Activated T-cell treated with anti-CD3 and anti-CD28 coated beads for 1 hour (primary cell): Measurements from ENCODE around the gene CLIC3.

Experiments
- DNase-seq: peaks from one replicate; pipeline ENCODE4 v3.0.0-alpha.2; 2020; ENCODE audit warnings: low read depth

Gene CLIC3

DNA sequence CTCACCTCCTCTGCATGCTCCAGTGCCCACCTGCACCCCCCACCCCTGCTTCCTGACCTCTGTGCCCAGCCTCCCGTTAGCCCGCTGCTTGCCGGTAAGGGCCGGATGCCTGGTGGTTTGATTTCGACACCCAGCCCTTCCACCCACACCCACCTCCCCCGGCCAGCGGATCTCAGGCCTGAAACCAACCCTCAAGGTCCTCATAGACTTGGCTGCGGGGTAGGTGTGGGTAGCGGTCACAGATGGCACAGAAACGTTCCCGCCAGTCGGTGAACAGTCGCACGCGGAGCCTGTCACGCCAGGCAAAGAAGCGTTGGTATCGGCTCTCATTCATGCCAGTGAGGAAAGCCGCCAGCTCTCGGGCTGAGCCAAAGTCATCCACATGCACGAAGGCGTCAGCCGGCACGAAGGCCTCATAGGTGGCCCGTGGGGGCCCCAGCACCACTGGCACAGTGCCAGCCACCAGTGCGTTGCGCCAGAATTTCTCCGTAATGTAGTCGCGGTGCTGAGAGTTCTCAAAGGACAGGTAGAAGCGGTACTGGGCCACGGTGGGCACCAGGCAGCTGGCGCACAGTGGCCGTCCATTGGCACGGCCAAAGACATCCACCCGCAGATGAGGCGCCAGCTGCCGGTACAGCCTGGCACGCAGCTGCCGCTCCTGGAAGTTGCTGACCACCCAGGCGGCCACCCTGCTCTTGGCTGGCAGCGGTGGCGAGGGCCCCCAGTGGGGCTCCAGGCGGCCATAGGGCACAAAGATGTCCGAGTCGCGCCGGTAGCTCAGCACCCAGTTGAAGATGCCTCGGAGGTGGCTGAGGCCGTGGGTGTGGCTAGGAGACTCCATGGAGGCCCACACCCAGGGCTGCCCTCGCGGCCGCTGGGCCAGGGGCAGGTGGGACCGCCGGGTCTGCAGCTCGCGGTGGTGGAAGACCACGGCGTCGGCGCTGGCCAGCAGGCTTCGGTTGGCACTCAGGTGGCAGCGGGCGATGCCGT, 34.5 kb upstream of the CLIC3 start:
- DNase-seq, result peak; percentile 17

DNA sequence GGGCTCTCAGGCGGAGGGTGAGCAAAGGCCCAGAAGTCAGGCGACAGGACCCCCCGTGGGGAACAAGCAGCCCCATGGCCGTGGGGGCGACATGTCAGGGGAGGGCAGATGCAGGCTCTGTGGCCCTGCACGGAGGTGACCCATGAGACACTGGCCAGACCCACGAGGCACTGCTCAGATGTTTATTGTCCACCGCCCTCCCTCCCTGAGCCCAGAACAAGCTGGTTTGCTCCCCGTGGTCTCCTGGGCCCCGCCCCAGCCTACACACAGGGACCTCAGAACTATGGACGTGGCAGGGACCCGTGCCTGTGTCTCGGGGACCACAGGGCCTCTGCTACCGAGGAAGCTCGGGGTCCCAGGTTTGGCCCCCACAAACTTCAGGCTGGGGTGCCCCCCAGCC, 33.6 kb upstream of the CLIC3 start:
- no peak for DNase-seq

GRCh38 chr9:137029058-137029936, 32.9 kb upstream of the CLIC3 start:
- peak; percentile 64 for DNase-seq

DNA sequence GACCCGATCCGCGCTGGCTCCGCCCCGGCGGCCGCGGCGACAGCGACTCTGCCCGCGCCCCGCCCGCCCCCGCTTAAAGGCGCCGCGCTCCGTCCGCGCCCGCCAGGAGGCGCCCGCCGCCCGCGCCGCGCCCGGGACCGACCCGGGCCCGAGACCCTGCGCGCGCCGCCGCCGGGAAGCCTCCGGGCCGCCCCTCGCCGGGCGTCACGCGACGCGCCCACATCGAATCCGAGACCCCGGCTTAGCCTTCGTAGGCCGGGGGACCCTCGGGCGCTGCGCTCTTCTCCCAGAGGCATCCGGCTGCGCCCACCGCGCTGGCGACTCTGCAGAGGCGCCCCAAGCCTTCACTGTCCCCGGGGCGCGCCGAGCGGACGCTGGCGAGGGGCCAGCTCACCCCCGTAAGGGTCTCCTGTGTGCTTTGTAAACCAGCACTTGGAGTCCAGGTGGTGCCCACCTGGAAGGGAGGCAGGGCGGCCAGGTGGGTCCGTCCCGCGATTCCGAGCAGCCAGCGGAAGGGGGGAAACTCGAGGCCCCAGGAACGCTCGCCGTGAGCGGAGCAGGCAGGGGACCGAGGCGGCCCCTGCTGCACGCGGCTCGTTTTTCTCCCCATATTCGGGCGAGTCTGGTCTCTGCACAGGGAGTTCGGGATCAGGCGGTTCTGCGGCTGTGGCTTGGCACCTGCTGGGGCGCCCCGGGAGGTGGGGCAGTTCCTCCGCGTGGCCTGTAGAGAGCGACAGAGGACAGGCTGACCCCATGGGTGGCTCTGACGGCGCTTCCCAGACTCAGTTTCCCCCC, 32.1 kb upstream of the CLIC3 start:
- peak; percentile 52 for DNase-seq

GRCh38 chr9:137027369-137028262, 31.2 kb upstream of the CLIC3 start, which contains the start of gene ABCA2:
Gene ABCA2, minus strand, starts transcription at chr9:137028237. Its CDS starts 97 bp downstream, at chr9:137028140.
- no peak for DNase-seq

DNA sequence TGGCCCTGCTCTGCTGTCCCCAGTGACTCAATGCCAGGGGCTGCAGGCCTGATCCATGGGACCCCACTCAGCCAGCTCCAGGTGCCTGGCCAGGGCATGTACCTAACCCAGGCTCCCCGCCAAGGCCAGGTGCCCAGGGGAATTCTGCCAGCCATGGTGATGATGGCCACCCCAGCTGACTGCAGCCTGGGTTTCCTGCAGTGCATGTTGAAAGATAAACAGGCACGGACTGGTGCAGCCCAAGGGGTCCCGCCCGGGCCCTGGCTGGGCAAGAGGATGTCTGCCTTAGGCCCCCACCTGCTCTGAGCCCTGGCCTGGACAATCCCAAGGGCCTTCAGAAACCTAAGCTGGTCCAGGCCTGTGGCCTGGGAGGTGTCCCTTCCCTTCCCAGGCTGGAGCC, 30.5 kb upstream of the CLIC3 start:
- DNase-seq, result no peak

DNA sequence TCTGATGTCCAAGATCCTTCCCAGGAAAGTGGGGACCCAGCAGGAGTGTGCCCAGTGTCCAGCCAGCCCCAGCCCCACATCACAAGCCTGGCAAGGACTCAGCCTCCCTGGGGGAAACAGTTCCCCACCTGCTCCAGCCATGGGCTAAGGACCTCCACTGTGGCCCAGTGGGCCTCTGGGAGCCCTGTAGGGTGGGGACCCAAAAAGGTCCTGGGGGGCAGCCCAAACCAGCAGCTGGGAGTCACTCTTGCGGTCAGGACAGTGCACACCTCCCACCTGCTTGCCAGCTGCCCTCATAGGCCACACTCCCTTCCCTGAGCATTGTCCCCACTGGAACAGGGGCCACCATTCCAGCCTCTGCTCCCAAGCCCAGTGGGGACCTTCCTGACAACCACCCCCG, 30.0 kb upstream of the CLIC3 start:
- no peak for DNase-seq

GRCh38 chr9:137025517-137025966, 29.2 kb upstream of the CLIC3 start:
- DNase-seq, result no peak

DNA sequence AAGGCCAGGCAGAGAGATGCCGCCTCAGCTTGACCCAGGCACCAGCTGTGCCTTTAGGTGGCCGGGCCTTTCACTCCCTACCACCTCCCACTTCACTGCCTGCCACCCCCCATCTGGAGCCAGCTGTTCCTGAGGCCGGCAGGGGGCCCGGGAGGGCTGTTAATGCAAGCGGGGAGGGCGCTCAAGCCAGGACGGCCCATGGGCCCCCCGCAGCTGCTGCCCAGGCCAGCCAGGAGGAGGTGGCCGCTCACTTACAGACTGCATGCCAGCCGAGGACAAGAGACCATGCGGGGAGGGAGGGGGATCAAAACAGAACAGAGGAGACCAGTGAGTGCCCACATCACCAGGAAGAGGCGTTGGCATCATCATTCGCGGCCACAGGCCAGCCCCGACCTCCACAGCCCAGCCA, 27.2 kb upstream of the CLIC3 start:
- DNase-seq, result no peak

DNA sequence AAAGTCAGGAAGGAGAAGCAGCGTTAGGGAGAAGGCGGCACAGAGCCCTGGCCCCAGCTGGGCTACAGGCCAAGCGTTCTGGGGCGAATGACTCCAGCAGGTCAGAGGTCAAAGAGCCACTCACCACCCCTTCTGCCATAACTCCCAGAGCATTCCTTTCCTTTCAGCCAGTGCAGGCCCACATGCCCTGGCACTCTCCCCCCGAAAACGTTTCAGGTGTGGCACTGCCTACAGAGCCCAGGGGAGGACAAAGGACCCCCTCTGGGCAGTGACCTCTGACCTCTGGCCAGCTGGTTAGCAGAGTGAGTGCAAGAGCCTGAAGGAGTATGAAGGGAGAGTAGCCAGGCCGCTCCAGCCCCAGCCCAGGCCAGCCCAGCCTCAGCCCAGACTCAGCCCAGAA, 26.8 kb upstream of the CLIC3 start:
- DNase-seq, result no peak

- DNase-seq, result no peak
Measured at GRCh38 chr9:137022662-137023008, 26.3 kb upstream of the CLIC3 start.

DNA sequence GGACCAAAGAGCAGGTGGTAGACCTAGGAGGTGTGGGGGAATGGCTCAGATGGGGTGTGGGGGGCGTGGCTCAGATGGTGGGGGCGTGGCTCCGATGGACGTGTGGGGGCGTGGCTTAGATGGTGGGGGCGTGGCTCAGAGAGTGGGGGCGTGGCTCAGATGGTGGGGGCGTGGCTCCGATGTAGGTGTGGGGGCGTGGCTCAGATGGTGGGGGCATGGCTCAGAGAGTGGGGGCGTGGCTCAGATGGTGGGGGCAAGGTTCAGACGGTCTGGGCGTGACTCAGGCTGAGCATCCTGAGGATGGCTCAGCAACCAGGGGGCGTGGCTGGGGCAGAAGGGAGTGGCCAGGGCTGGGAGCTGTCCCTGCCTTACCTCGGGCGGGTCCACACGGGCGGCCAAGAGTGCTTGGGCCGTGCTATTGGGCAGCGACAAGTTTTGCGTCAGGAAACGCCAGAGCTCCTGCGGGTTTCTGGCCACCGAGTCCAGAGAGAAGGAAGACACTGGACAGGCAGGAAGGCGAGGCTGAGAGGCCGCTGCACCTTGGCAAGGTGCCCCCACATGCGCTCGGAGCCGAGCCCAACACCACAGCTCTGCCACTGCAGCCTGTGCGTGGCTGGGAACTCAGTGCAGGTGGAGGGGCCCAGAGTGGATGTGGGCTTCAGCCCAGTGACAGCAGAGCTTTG, 25.8 kb upstream of the CLIC3 start:
- peak; percentile 49 for DNase-seq

- no peak for DNase-seq
Measured at GRCh38 chr9:137021568-137021978, 25.2 kb upstream of the CLIC3 start.

DNA sequence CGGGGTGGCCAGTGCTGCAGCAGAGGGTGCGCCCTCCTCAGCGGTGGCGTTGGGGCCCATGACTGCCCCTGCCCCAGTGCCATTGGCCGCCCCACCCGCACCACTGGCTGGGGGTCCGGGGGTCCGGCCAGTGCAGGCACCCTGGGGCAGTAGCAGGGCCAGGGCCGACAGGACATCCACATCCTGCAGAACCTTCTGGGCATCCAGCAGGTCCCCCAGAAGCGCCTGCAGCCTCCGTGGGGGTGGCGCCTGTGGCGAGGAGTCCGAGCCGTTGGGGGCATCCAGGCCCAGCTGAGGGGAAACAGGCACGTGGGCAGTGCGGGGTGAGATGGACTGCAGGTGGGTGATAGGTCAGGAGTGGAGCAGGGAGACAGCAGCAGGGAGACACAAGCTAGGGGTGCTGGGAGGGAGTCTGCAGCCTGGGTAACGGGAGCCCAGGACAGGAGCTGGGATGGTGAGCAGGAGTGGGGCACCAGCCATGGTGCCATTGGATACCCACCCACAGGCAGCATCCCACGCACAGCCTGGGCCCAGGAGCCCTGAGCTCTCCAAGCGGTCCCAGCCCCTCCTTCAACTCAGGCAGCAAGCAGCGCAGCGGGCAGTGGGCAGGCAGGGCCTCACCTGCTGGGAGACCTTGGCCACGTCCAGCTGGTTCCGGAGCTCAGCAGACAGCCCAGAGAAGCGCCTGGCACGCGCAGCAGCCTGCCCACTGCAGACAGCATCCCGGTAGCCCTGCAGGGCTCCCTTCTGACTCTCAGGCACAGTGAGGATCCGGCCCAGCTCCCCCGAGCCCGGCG, 24.6 kb upstream of the CLIC3 start:
- DNase-seq, result no peak

DNA sequence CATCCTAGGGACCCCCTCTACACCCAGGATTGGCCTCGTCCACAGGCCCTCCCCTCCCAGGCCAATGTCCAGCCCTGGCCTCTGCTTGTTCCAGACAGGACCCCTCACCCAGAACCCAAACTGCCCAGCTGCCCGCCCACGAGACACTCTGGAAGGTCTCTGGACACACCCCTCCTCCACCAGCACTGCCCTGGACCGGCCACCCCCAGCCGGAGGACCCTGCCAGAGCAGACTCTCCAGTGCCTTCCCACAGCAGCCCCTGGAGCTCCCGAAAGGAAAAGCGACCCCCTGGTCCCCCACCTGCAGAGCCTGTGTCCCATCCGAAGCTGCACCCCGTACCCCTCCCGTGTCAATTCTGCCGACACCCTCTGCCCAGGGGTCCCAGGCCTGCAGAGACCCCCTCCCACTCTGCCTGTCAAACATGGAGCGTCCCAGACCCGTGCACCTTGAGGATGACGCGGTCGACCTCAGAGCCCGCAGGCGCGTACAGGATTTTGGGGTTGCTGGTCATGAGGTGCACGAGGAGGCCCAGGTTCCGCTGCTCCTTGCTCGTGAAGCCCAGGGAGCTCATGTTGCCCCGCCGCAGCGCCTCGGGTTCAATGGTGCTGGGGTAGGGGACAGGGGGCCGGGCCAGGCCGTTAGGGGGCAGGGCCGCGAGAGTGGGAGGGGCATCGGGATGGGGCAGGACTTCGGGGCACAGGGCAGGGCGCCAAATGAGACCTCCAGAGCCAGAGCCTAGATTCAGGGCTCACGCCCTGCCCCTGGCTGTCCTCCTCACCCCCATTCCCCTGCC, 23.7 kb upstream of the CLIC3 start:
- DNase-seq, result no peak

DNA sequence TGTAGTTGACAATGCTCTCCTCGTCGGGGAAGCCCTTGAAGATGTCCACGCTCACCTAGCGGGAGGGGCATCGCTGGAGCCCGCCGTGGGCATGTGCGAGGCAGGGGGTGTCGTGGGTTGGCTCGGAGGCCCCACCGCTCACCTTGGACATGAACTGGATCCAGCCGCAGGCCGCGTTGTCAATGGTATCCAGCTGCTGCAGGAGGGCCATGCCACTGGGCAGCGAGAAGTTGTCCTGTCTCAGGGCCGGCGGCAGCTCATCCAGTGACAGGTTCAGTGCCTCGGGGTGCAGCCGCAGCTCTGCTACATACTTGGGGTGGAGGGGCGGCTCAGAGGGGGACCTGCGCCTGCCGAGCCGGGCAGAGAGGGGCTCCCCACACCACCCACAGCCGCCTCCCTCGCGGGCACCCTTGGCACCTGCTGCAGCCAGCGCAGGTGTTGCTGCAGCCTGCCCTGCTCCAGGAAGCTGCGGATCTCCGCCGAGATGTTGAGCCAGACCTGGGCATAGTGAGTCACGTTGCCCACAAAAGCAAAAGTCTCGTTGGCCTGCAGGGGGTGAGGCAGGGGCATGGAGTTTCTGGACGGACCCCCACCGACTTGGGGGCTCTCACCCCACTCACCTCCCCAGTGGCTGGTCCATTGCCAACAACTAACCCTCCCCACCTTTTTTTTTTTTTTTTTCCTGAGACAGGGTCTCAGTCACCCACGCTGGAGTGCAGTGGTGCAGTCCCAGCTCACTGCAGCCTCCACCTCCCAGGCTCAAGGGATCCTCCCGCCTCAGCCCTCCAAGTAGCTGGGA, 22.6 kb upstream of the CLIC3 start:
- no peak for DNase-seq

DNA sequence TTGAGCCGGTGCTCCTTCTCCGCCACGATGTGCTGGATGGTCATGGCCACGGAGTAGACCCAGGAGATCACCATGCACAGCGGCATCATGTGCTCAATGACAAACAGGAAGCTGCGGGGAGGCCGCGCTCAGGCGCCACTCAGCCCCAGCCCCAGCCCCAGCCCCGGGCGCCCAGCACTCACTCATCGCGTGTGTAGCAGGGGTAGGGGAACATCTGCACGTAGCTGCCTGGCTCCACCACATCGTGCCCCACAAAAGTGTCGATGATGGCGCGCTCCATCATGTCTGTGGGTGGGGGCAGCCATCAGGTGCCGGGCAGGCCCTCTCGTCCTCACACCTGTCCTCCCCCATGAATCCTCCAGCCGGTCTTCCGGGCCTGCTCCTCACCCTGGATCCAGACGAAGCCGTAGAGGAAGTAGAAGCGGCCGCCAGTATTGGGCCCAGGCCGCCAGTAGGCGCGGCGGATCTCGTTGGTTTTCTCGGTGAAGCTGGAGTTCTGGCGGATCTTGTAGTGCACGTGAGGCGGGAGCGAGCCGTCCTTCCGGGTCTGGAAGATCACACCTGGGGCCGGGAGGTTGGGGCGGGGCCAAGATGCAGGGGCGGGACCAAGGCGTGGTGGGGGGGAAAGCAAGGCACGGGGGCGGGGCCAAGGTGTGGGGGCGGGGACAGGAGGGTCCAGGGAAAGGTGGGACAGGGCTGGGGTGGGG, 21.6 kb upstream of the CLIC3 start:
- DNase-seq, result no peak
